BE2C (cell line): ENCODE results near the gene RGMB.
"Not testable (repeated sequence)": the region's sequence is repeated elsewhere in the genome, so short reads cannot be mapped to it uniquely, and the experiment has no call there.

Experiments used
- DNase-seq: peaks from one replicate; pipeline ENCODE4 v3.0.0-alpha.2; 2020
- H3K27me3 ChIP-seq: fragments of 250-450 bp; sonication (Bioruptor Pico); 2 replicates; pipeline ENCODE4 v1.5.1; 2020; ENCODE audit warnings: mild to moderate bottlenecking
- H3K36me3 ChIP-seq: fragments of 250-450 bp; sonication (Bioruptor Pico); 2 replicates; pipeline ENCODE4 v1.5.1; 2020; ENCODE audit warnings: mild to moderate bottlenecking
- H3K4me1 ChIP-seq: fragments of 250-450 bp; sonication (Bioruptor Pico); 2 replicates; pipeline ENCODE4 v1.5.1; 2020
- H3K4me3 ChIP-seq: 2 replicates; pipeline ENCODE4 v1.5.1; 2011; ENCODE audit warnings: low read depth, low read length
- H3K9me3 ChIP-seq: fragments of 250-450 bp; sonication (Bioruptor Pico); 2 replicates; pipeline ENCODE4 v1.5.1; 2020
- TF ChIP-seq, protein P1 (sequence below): IDR thresholded peaks from 2 replicates; pipeline ENCODE4 v1.5.1; 2012; ENCODE audit warnings: mild to moderate bottlenecking, low read depth, low read length

Gene RGMB

DNA sequence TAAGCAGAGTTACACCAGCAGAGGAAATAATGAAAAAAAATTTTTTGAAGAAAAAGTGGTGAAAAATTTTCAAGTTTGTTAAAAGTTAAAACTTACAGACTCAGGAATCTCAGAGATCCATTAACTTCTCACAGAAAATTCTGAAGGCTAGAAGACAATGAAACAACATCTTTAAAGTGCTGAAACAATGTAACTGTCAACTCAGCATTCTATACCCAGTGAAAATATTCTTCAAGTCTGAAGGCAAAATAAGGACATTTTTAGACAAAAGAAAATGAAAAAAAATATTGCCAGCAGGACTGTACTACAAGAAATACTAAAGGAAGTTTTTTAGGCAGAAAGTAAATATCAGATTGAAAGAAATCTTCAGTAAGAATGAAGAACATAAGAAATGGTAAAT lies 36.7 kb upstream of the RGMB start:
- no peak for DNase-seq
- Histone ChIP-seq H3K36me3 (no peaks in the 10 kb centered on the region), H3K4me3 (no peak overlapping the region), H3K9me3 (no peaks in the 10 kb centered on the region), H3K27me3 (no peaks in the 10 kb centered on the region), H3K4me1 (no peaks in the 10 kb centered on the region)
- TF ChIP-seq, protein P1, sequence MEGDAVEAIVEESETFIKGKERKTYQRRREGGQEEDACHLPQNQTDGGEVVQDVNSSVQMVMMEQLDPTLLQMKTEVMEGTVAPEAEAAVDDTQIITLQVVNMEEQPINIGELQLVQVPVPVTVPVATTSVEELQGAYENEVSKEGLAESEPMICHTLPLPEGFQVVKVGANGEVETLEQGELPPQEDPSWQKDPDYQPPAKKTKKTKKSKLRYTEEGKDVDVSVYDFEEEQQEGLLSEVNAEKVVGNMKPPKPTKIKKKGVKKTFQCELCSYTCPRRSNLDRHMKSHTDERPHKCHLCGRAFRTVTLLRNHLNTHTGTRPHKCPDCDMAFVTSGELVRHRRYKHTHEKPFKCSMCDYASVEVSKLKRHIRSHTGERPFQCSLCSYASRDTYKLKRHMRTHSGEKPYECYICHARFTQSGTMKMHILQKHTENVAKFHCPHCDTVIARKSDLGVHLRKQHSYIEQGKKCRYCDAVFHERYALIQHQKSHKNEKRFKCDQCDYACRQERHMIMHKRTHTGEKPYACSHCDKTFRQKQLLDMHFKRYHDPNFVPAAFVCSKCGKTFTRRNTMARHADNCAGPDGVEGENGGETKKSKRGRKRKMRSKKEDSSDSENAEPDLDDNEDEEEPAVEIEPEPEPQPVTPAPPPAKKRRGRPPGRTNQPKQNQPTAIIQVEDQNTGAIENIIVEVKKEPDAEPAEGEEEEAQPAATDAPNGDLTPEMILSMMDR = no peak

DNA sequence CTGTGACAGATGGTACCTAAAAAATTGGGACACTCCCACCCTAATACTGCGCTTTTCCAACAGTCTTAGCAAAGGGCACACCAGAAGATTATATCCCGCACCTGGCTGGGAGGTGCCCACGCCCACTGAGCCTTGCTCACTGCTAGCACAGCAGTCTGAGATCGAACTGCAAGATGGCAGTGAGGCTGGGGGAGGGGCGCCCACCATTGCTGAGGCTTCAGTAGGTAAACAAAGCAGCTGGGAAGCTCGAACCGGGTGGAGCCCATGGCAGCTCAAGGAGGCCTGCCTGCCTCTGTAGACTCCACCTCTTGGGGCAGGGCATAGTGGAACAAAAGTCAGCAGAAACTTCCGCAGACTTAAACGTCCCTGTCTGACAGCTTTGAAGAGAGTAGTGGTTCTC lies 36.0 kb upstream of the RGMB start:
- H3K4me1 ChIP-seq, H3K4me3 ChIP-seq, H3K36me3 ChIP-seq, H3K27me3 ChIP-seq, H3K9me3 ChIP-seq, DNase-seq: not testable (repeated sequence)

DNA sequence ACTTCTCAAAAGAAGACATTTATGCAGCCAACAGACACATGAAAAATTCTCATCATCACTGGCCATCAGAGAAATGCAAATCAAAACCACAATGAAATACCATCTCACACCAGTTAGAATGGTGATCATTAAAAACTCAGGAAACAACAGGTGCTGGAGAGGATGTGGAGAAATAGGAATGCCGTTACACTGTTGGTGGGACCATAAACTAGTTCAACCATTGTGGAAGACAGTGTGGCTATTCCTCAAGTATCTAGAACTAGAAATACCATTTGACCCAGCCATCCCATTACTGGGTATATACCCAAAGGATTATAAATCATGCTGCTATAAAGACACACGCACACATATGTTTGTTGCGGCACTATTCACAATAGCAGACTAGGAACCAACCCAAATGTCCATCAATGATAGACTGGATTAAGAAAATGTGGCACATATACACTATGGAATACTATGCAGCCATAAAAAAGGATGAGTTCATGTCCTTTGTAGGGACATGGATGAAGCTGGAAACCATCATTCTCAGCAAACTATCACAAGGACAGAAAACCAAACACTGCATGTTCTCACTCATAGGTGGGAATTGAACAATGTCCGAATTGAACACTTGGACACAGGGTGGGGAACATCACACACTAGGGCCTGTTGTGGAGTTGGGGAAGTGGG lies 34.8 kb upstream of the RGMB start:
- not testable (repeated sequence) for H3K4me1 ChIP-seq, DNase-seq, H3K9me3 ChIP-seq, H3K36me3 ChIP-seq, H3K4me3 ChIP-seq, H3K27me3 ChIP-seq

DNA sequence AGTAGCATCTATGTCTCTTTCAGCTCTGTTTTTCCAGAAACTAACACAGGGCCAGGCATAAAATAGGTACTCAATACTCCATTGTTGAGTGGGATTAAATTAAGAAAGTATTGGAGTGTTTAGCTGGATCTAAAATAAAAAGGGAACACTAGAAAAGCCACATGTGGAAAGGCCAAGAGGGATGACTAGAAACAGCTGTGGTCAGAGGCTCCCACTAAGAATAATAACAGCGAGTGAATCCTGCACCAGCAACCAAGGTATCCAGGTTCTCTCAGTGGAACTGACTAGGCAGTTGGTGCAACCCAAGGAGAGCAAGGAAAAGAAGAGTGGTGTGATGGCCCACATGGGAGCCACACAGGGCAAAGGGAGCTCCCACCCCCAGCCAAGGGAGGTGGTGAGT lies 31.5 kb upstream of the RGMB start:
- TF ChIP-seq, protein P1 = no peak
- H3K4me3 ChIP-seq = no peak overlapping the region
- H3K9me3 ChIP-seq = no peaks in the 10 kb centered on the region
- H3K4me1 ChIP-seq = no peaks in the 10 kb centered on the region
- H3K36me3 ChIP-seq = no peaks in the 10 kb centered on the region
- H3K27me3 ChIP-seq = peaks cover 3% of the 10 kb centered on the region; the same call in 1 of the 2 replicates
- no peak for DNase-seq

DNA sequence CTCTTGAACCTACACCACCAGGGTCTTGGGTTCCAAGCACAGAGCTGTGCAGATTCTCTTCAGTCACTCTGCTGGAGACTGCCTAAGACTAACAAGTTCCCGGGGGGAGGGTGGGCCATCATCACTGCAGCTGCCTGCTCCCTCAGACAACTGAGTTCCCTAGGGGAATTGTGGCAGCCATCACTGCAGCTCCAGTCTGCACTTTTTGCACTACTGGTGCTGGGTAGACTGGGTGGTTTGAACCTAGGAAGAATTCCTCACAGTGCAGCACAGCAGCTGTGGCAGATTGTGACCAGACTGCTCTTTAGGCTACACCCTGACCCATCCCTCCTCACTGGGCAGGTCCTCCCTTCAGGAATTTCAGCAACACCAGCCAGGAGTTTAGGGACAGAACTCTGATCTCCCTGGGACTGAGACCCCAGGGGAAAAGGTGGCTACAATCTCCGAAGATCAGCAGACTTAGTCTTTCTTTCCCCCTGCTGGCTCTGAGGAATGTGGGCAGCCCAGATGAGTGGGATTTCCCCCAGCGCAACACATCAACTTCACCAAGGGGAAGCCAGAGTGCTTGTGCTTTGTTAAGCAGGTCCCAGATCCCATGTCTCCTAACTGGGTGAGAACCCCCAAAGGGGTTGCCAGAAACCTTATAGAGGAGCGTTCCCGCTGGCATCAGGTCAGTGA lies 30.9 kb upstream of the RGMB start:
- H3K4me1 ChIP-seq = no peaks in the 10 kb centered on the region
- TF ChIP-seq, protein P1 = no peak
- H3K36me3 ChIP-seq = no peaks in the 10 kb centered on the region
- no peaks in the 10 kb centered on the region for H3K9me3 ChIP-seq
- H3K27me3 ChIP-seq = peaks cover 3% of the 10 kb centered on the region; the same call in 1 of the 2 replicates
- peak; percentile 52 for DNase-seq
- H3K4me3 ChIP-seq = no peak overlapping the region

DNA sequence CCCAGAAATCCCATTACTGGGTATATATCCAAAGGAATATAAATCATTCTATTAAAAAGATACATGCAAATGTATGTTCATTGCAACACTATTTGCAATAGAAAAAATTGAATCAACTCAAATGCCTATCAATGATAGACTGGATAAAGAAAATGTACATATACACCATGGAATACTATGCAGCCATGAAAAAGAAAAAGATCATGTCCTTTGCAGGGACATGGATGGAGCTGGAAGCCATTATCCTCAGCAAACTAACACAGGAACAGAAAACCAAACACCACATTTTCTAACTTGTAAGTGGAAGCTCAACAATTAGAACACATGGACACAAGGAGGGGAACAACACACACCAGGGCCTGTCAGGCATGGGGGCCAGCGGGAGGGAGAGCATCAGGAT lies 25.2 kb upstream of the RGMB start:
- not testable (repeated sequence) for H3K4me1 ChIP-seq, H3K36me3 ChIP-seq, H3K4me3 ChIP-seq, H3K27me3 ChIP-seq, DNase-seq, H3K9me3 ChIP-seq

DNA sequence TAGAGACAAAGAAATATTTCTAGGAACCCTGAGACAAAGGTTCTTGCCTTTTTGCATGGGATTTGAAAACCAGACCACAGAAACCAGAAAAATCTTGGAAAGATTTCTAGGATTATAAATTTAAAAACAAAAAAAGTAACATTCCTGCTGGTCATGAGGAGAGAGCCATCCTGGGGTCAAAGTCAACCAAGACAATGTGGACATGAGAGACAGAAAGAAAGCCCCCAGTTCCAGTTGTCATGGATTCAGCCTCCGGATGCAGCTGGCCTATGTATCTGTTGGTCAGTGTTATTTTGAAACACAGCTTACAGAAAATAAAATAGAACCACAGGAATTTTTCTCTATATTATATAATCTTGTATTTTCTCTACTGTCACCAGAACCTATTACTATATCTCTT lies 24.4 kb upstream of the RGMB start:
- Histone ChIP-seq H3K36me3 (no peaks in the 10 kb centered on the region), H3K4me1 (no peaks in the 10 kb centered on the region), H3K4me3 (no peak overlapping the region), H3K9me3 (peaks cover 4% of the 10 kb centered on the region; the same call in 1 of the 2 replicates), H3K27me3 (peaks cover 5% of the 10 kb centered on the region)
- TF ChIP-seq, protein P1 = no peak
- DNase-seq = no peak
